Measurements from ENCODE around the gene RHBG. TPM values are rescaled to one million over a fixed set of nuclear protein-coding genes. Genes with fewer than 3 reads are reported as not detected.

Gene RHBG
- total and polyA plus RNA-seq, 2 of the 4 experiments (the other 2 are of a cell fraction) = not detected

DNA sequence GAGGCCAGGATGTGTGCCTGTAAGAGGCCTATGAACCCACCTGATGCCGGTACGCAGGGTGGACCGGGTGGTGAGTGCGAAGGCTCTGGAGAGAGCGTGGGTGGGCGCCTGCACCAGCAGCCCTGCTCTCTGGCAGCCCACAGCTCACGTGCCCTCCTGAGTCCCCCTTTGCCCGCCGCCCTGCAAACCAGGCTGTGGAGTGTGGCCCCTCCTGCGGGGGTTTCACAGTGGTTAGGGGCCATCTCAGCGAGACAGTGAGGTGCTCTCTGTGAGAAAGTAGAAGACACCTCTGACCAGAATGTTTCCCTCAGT lies 22.3 kb downstream of the RHBG start:
- in situ Hi-C loops (cut with MboI; ENCODE audit: low sequenced_read_pairs) = no loop called here

More for the DNA sequence above, 22.3 kb downstream of the RHBG start:
- H2AK9ac ChIP-seq (replicated peaks; ENCODE audit: low read depth, low read length, poor library complexity) = no peak overlapping the region
- ChIA-PET POLR2A (ENCODE audit: unreplicated experiment) (no interaction called here), CTCF (no interaction called here)
- H2AFZ ChIP-seq (replicated peaks; ENCODE audit: low read length, poor library complexity) = no peak overlapping the region
- no peak overlapping the region for H3K56ac ChIP-seq (ENCODE audit: extremely low read depth, insufficient read depth, low read length)
- H3K27me3 ChIP-seq (ENCODE audit: control insufficient read depth, insufficient read depth, low read length) = peaks cover 87% of the 10 kb centered on the region
- H2AK5ac ChIP-seq (ENCODE audit: low read depth, low read length) = no peak overlapping the region
- H3K9me1 ChIP-seq (ENCODE audit: insufficient read depth, low read length) = no peaks in the 10 kb centered on the region
- no peak overlapping the region for H4K5ac ChIP-seq (ENCODE audit: low read depth, low read length)
- no peaks in the 10 kb centered on the region for H3K4me1 ChIP-seq (ENCODE audit: control insufficient read depth, insufficient read depth, low read length)
- H3K4ac ChIP-seq (ENCODE audit: low read depth, low read length) = no peak overlapping the region
- H4K20me1 ChIP-seq (ENCODE audit: insufficient read depth, low read length) = no peaks in the 10 kb centered on the region
- no peak overlapping the region for H2BK20ac ChIP-seq (ENCODE audit: low read depth, low read length)
- dilution Hi-C loops (cut with HindIII; ENCODE audit: low sequenced_read_pairs, unreplicated experiment) (no loop called here), intact Hi-C loops (cut with micrococcal nuclease) (no loop called here)
- H4K8ac ChIP-seq (ENCODE audit: low read depth in 2 of 2, low read length in 2 of 2) = no peak overlapping the region
- TF ChIP-seq NFE2L2 (IDR thresholded peaks at IDR 0.05; ENCODE audit: low read depth, low read length) (no peak), MAZ (IDR thresholded peaks at IDR 0.05; ENCODE audit: borderline replicate concordance, low read depth, low read length) (no peak), RCOR1 (IDR thresholded peaks at IDR 0.05; ENCODE audit: insufficient replicate concordance, low read length) (no peak), CHD1 (IDR thresholded peaks at IDR 0.05; ENCODE audit: low read depth, low read length) (no peak), SMC3 (IDR thresholded peaks at IDR 0.05; ENCODE audit: low read depth, low read length) (no peak), POLR2A (IDR thresholded peaks at IDR 0.05; ENCODE audit: low read depth, low read length) (no peak), MAFK (IDR thresholded peaks at IDR 0.05; ENCODE audit: low read depth, low read length) (no peak)
- TF ChIP-seq, protein P1, sequence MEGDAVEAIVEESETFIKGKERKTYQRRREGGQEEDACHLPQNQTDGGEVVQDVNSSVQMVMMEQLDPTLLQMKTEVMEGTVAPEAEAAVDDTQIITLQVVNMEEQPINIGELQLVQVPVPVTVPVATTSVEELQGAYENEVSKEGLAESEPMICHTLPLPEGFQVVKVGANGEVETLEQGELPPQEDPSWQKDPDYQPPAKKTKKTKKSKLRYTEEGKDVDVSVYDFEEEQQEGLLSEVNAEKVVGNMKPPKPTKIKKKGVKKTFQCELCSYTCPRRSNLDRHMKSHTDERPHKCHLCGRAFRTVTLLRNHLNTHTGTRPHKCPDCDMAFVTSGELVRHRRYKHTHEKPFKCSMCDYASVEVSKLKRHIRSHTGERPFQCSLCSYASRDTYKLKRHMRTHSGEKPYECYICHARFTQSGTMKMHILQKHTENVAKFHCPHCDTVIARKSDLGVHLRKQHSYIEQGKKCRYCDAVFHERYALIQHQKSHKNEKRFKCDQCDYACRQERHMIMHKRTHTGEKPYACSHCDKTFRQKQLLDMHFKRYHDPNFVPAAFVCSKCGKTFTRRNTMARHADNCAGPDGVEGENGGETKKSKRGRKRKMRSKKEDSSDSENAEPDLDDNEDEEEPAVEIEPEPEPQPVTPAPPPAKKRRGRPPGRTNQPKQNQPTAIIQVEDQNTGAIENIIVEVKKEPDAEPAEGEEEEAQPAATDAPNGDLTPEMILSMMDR (conservative IDR thresholded peaks at IDR 0.05; ENCODE audit: low read depth, low read length) = no peak
- no peak overlapping the region for H3K4me2 ChIP-seq (ENCODE audit: low read depth, low read length)
- no peak overlapping the region for H3K23ac ChIP-seq (ENCODE audit: low read depth, low read length)
- H4K91ac ChIP-seq (ENCODE audit: insufficient read depth, low read depth, low read length) = no peak overlapping the region
- H3K27ac ChIP-seq (ENCODE audit: insufficient read depth, low read length) = no peak overlapping the region
- H3K79me1 ChIP-seq (ENCODE audit: low read depth in 1 of 2, low read length in 2 of 2) = no peaks in the 10 kb centered on the region
- WGBS, 2 experiments (ENCODE audit: extremely low coverage in 2 of 2, insufficient read length in 1 of 2) = 65% methylated on average over 9 of the region's 11 CpGs; no CpG with 5 or more reads in 1 of the 2 experiments
- no peak overlapping the region for H3K14ac ChIP-seq (replicated peaks; ENCODE audit: low read depth, low read length)
- no peak overlapping the region for H2BK5ac ChIP-seq (ENCODE audit: low read depth, low read length, poor library complexity, severe bottlenecking)
- no peaks in the 10 kb centered on the region for H3K9me3 ChIP-seq (ENCODE audit: control insufficient read depth, insufficient read depth, low read length)
- ATAC-seq (ENCODE audit: low read depth) (no peak), DNase-seq (no peak)
- H3K9ac ChIP-seq (ENCODE audit: low read depth, low read length) = no peak overlapping the region
- no peak overlapping the region for H3K18ac ChIP-seq (ENCODE audit: low read depth, low read length)
- BruUV-seq (replicated peaks) = no TSS peak
- no peak overlapping the region for H2BK120ac ChIP-seq (ENCODE audit: low read depth, low read length)
- no peak overlapping the region for H3K4me3 ChIP-seq (ENCODE audit: insufficient read depth, low read depth, low read length)
- H3K36me3 ChIP-seq (ENCODE audit: control insufficient read depth, insufficient read depth, low read length) = no peaks in the 10 kb centered on the region
- no peak overlapping the region for H2BK15ac ChIP-seq (ENCODE audit: low read depth, low read length)

Measured in IMR-90 (cell line).